Measurements from ENCODE around the gene CXCL12. TPM values are rescaled to one million over a fixed set of nuclear protein-coding genes. Genes with fewer than 3 reads are reported as not detected.

Gene CXCL12
- polyA plus RNA-seq, 1 experiment, result 217 TPM

- POLR2A ChIA-PET, result interaction anchor here (0.7 kb wide), 1 partner anchor 107 kb away, joined by 4 read pairs; no protein-coding TSS in a partner anchor
- Histone ChIP-seq H3K36me3 (ENCODE audit: control insufficient read depth, insufficient read depth, low read length) (no peaks in the 10 kb centered on the region), H3K4me3 (ENCODE audit: low read depth, low read length) (no peak overlapping the region), H3K27me3 (ENCODE audit: control insufficient read depth, insufficient read depth, low read length) (peaks cover 7% of the 10 kb centered on the region)
- TF ChIP-seq CTCF (IDR thresholded peaks at IDR 0.05; ENCODE audit: insufficient read depth, low read depth, low read length), result no peak
- CTCF ChIA-PET, result no interaction called here
- no peak for DNase-seq (ENCODE audit: low read depth)
These were observed 28.5 kb upstream of the CXCL12 start for GRCh38 chr10:44413416-44413815.

GRCh38 chr10:44411251-44411650, 26.4 kb upstream of the CXCL12 start:
- H3K4me3 ChIP-seq (ENCODE audit: low read depth, low read length), result no peak overlapping the region
- CTCF ChIA-PET, result no interaction called here
- POLR2A ChIA-PET, result no interaction called here
- no peak for DNase-seq (ENCODE audit: low read depth)
- no peaks in the 10 kb centered on the region for H3K36me3 ChIP-seq (ENCODE audit: control insufficient read depth, insufficient read depth, low read length)
- H3K27me3 ChIP-seq (ENCODE audit: control insufficient read depth, insufficient read depth, low read length), result peaks cover 3% of the 10 kb centered on the region; the same call in 1 of the 2 replicates
- no peak for TF ChIP-seq CTCF (IDR thresholded peaks at IDR 0.05; ENCODE audit: insufficient read depth, low read depth, low read length)

- no peak for DNase-seq (ENCODE audit: low read depth)
- Histone ChIP-seq H3K36me3 (ENCODE audit: control insufficient read depth, insufficient read depth, low read length) (no peaks in the 10 kb centered on the region), H3K4me3 (ENCODE audit: low read depth, low read length) (no peak overlapping the region), H3K27me3 (ENCODE audit: control insufficient read depth, insufficient read depth, low read length) (no peaks in the 10 kb centered on the region)
- ChIA-PET CTCF (interaction anchor here (0.7 kb wide), 1 partner anchor 107 kb away, joined by 4 read pairs; no protein-coding TSS in a partner anchor), POLR2A (no interaction called here)
- no peak for TF ChIP-seq CTCF (IDR thresholded peaks at IDR 0.05; ENCODE audit: insufficient read depth, low read depth, low read length)
These were observed 20.0 kb upstream of the CXCL12 start for GRCh38 chr10:44404741-44405437.

GRCh38 chr10:44402465-44403195, 17.7 kb upstream of the CXCL12 start:
- ChIA-PET POLR2A (no interaction called here), CTCF (interaction anchor here (1.5 kb wide), 1 partner anchor 9 kb away, joined by 4 read pairs; no protein-coding TSS in a partner anchor)
- TF ChIP-seq CTCF (IDR thresholded peaks at IDR 0.05; ENCODE audit: insufficient read depth, low read depth, low read length), result no peak
- H3K36me3 ChIP-seq (ENCODE audit: control insufficient read depth, insufficient read depth, low read length), result no peaks in the 10 kb centered on the region
- DNase-seq (ENCODE audit: low read depth), result no peak
- H3K27me3 ChIP-seq (ENCODE audit: control insufficient read depth, insufficient read depth, low read length), result no peaks in the 10 kb centered on the region
- H3K4me3 ChIP-seq (ENCODE audit: low read depth, low read length), result no peak overlapping the region

- Histone ChIP-seq H3K27me3 (ENCODE audit: control insufficient read depth, insufficient read depth, low read length) (no peaks in the 10 kb centered on the region; the same call in 1 of the 2 replicates), H3K4me3 (ENCODE audit: low read depth, low read length) (no peak overlapping the region), H3K36me3 (ENCODE audit: control insufficient read depth, insufficient read depth, low read length) (no peaks in the 10 kb centered on the region)
- DNase-seq (ENCODE audit: low read depth), result no peak
- CTCF ChIA-PET, result no interaction called here
- POLR2A ChIA-PET, result no interaction called here
- TF ChIP-seq CTCF (IDR thresholded peaks at IDR 0.05; ENCODE audit: insufficient read depth, low read depth, low read length), result no peak
These were observed 15.6 kb upstream of the CXCL12 start for GRCh38 chr10:44400541-44400940.
